Fibroblast of the aortic adventitia (primary cell): ENCODE data around the gene USP37. TPM values are rescaled to one million over a fixed set of nuclear protein-coding genes. Genes with fewer than 3 reads are reported as not detected.

Experiments
- DNase-seq: peaks from one replicate; pipeline ENCODE4 v3.0.0-alpha.2; 2010; ENCODE audit warnings: low read depth
- H3K4me3 ChIP-seq: 2 replicates; pipeline ENCODE4 v1.5.1; 2011; ENCODE audit warnings: low read depth, mild to moderate bottlenecking, control low read depth, low read length, moderate library complexity
- total RNA-seq: library from RNA; depleted of rRNA; stranded (reverse); fragments of >200 nt; gene quantifications from 2 replicates; pipeline ENCODE4 v1.2.3, GENCODE V29; 2012; ENCODE audit warnings: low replicate concordance
- TF ChIP-seq, protein P1 (sequence below): IDR thresholded peaks from 2 replicates; pipeline ENCODE4 v1.5.1; 2011; ENCODE audit warnings: mild to moderate bottlenecking, low read length, control low read depth, inconsistent platforms; ENCODE audit not compliant: insufficient read depth

Gene USP37
- total RNA-seq, 1 donor: 16.1 TPM

DNA sequence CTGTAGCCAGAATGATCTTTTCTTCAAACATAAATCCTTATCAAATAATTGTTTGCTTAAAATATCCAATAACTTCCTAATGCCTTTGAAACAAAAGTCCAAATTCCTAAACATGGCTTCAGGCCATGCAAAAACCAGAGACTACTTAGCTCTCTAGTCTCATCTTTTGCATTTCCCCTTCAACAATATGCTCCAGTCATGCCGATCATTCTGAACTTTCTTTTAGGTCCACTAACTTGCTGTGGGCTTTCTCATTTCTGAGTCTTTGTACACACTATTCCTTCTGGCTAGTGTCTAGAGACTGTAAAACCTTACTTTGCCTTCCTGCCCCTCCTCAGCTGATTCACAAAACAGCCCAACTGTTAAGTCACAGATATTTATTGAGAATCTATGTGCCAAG lies 97.7 kb downstream of the USP37 start:
- H3K4me3 ChIP-seq: no peak overlapping the region
- TF ChIP-seq, protein P1, sequence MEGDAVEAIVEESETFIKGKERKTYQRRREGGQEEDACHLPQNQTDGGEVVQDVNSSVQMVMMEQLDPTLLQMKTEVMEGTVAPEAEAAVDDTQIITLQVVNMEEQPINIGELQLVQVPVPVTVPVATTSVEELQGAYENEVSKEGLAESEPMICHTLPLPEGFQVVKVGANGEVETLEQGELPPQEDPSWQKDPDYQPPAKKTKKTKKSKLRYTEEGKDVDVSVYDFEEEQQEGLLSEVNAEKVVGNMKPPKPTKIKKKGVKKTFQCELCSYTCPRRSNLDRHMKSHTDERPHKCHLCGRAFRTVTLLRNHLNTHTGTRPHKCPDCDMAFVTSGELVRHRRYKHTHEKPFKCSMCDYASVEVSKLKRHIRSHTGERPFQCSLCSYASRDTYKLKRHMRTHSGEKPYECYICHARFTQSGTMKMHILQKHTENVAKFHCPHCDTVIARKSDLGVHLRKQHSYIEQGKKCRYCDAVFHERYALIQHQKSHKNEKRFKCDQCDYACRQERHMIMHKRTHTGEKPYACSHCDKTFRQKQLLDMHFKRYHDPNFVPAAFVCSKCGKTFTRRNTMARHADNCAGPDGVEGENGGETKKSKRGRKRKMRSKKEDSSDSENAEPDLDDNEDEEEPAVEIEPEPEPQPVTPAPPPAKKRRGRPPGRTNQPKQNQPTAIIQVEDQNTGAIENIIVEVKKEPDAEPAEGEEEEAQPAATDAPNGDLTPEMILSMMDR: no peak
- no peak for DNase-seq

DNA sequence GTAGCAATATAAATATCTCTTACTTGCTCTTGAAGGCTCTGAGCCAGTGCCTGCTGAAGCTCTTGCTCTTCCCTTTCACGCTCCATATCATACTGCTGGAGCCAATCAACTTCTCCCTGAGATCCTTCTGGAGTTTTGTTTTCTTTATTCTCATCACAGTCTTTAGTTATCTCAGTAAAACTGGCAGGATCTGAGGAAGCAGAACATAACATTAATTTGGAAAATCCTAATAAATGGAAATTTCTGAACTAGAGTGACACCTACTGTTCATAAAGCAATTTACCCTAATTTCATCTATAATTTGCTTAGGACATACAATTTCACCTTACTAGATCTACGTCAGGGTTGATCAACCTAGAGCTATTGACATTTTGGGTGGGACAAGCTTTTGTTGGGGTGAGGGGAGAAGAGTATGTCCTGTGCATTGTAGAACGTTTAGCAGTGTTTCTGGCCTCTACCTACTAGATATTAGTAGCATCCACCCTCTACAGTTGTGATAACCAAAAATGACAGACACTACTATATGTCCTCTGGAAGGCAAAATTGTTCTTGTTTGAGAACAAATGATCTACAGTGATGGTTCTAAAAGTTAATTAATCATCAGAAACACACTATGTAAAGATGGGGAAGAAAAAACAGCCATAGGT lies 102.0 kb downstream of the USP37 start:
- H3K4me3 ChIP-seq: no peak overlapping the region
- DNase-seq: peak; percentile 66
- TF ChIP-seq, protein P1: peak; percentile 40

DNA sequence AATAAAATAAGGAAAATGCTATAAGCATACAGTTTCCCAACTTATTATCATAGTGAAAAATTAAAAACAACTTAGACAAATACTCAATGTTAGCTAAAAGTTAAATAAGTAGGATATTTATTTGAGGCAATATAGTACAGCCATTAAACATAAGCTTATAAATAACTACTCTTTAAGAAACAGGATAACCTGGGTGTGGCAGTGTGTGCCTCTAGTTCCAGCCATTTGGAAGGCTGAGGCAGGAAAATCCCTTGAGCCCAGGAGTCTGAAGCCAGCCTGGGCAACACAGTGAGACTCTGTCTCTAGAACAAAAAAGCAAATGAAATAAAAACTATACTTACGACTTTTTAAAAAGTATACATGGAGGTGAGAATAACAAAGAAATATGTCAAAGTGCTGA lies 109.6 kb downstream of the USP37 start:
- H3K4me3 ChIP-seq: no peak overlapping the region
- TF ChIP-seq, protein P1: no peak
- DNase-seq: no peak

DNA sequence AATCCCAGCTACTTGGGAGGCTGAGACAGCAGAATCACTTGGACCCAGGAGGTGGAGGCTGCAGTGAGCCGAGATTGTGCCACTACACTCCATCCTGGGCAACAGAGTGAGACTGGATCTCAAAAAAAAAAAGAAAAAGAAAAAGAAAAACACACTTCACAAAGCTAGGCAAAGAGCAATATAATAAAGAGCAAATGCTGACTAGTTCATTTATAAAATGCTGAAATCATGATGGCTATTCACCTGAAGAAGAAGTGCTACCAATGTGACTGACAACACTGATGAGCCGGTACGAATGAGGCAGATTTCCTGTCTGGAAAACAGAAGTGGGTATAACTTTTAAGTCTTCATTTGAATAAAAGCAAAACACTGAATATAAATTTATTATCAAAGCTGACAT lies 111.3 kb downstream of the USP37 start:
- no peak overlapping the region for H3K4me3 ChIP-seq
- TF ChIP-seq, protein P1: no peak

DNA sequence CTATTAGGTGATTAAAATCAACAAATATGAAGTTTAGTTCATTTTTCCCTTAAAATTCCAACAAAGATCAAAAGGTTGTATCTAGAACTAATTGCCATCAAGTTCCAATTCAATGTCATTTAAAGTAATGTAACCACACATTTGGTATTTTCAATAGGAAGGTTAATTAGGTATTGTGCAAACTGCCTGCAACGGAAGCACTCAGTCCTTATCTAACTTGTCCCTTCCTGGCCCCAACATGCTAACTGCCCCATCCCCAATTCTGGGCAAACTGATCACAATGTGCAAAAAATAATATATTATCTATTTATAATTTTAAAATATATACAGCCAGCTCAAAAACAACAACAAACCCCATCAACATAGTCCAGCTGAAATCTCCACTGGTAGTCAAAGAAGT lies 116.1 kb downstream of the USP37 start:
- DNase-seq: no peak
- H3K4me3 ChIP-seq: no peak overlapping the region

More for the DNA sequence above, 111.3 kb downstream of the USP37 start:
- DNase-seq: no peak

DNA sequence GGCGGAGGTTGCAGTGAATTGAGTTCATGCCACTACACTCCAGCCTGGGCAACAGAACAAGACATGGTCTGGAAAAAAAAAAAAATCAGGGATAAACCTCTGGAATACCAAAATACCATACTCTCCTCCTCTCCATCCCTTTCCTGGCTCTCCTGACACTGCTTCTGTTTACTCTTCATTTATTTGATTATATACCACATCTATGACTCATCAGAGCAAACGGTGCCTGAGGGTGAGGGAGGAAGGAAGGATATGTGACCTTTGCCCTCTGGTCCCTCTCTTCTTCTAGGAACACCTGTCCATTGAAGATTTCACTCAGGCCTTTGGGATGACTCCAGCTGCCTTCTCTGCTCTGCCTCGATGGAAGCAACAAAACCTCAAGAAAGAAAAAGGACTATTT lies 119.2 kb downstream of the USP37 start:
- H3K4me3 ChIP-seq: no peak overlapping the region

More for the DNA sequence above, 116.1 kb downstream of the USP37 start:
- TF ChIP-seq, protein P1: no peak

More for the DNA sequence above, 119.2 kb downstream of the USP37 start:
- DNase-seq: peak; percentile 5
- TF ChIP-seq, protein P1: no peak
